Measurements from ENCODE around the gene MTPN. TPM values are rescaled to one million over a fixed set of nuclear protein-coding genes. Genes with fewer than 3 reads are reported as not detected.

Gene MTPN
- polyA plus RNA-seq, 12 donors = 82.5 to 140 (median 112) TPM; not detected in 1

DNA sequence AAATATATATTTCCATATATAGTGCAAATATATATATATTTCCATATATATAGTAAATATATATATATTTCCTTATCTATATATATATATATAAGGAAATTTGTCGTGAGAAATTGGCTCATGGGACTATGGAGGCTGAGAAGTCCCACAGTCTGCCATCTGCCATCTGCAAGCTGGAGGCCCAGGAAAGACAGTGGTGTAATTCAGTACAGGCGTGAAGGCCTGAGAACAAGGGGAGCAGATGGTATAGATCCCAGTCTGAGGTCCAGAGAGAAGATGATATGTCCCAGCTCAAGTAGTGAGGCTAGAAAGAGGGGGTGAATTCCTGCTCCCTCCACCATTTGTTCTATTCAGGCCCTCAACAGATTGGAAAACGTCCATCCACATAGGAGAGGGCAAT, 78.9 kb downstream of the MTPN start:
- DNase-seq = no peak

DNA sequence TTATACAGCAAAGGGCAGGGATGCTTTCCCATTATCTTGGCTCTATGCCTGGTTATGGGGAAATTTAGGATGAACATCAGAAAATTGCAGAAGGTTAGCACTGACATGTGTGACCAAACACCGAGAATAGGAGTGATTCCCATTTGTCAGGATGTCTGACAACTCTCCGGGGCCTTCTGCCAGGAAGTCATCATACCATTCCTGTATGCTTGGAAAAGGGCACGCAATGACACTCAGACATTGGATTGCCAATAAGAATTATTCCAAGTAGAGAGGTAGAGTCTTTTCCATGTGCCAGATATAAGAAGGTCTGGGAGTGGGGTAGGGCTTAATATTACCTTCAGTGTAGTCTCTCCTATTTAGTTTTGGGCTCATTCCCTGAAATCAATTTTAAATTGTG, 82.3 kb downstream of the MTPN start:
- no peak for DNase-seq

DNA sequence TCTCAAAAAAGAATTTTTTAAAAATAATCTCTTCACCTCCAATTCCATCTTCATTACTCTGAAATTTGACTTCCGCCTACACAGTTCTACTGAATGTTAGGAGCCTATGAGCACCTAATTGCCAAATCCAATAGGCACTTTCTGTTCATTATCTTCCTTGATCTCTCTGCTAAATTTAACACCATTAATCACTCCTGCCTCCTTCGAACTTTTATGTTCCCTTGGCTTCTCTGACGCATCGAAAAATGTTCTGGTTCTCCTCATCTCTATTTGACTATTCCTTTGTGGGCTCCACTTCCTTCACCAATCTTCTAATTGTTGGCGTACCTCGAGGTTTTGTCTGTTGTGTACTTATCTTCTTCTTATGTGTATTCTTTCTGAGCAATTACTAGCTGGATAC, 87.3 kb downstream of the MTPN start:
- DNase-seq = no peak

DNA sequence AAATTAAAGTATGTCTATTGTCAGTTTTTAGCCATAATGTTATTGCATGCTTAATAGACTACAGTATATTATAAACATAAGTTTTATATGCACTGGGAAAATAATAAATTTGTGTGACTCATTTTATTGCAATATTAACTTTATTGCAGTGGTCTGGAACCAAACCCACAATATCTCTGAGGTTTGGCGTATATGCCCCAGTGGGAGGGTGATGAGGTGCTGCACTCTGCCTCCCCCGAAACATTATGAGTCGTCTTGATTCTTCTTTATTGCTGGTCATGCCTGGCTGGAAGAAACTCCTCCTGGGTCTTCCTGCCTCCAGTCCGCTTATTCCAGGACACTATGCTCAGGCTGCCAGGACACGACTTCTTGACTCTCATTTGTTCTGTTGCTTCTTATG, 88.4 kb downstream of the MTPN start:
- no peak for DNase-seq

DNA sequence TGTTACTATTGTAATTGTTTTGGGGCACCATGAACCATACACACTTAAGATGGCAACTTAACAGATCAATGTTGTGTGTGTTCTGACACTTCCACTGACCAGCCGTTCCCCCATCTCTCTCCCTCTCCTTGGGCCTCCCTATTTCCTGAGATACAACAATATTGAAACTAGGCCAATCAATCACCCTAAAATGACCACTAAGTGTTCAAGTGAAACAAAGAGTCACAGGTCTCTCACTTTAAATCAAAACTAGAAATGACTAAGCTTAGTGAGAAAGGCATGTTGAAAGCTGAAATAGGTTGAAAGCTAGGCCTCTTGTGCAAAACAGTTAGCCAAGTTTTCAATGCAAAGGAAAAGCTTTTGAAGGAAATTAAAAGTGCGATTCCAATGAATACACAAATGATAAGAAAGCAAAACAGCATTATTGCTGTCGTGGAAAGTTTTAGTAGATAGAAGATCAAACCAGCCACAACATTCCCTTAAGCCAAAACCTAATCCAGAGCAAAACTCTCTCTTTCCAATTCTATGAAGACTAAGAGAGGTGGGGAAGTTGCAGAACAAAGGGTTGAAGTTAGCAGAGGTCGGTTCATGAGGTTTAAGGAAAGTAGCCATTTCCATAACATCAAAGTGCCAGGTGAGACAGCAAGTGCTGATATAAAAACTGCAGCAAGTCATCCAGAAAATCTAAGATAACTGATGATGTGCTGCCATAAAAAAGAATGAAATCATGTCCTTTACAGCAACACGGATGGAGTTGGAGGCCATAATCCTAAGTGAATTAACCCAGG, 90.6 kb downstream of the MTPN start:
- no peak for DNase-seq

DNA sequence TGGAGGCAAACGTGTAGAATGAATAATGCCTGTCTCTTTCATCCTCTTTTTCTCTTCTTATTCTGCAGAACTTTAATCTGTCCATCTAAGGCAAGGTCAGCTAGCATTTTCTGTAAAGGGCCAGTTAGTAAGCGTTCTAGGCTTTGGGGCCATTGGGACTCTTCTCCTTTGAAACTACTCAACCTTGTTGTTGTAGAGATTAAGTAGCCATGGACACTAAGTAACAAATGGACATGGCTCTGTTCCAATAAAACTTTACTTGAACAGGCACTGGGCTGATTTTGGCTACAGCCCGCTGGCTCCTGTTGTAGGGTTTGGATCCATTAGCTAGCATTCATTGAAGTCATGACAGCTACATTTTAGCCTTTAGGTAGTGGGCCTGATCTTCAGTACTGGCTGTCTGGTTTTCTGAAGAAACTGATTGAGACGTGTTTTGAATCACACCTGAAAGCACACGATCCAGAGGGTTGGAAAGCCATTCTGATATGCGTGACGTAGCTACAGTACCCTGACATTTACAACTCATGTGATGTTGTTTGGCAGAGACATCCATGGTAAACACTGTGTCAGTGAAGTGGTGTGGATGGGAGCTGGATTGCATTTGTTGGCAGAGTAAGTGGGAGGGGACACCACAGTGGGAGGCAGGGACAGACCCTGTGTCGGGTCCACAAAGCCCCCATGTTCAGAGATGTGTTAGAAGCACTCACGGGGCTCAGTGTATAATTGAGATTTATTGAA, 92.5 kb downstream of the MTPN start:
- DNase-seq = no peak

DNA sequence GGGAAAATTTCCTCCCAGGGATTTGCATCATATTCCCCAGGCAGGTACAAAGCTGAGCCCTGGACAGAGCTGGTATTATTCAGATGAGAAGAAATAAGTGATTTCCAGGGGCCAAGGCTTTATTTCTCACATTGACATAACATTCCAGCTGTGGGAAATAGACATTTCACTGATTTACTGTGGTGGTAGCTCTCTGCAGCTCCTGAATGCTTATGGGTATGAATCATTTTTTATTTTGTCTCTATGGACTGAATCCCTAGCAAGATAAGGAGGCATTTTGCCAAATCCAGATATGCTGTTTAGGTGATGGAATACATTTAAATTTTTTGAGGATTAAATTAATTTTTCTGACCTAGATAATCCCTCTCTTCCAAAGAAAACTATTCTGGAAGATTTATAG, 97.9 kb downstream of the MTPN start:
- no peak for DNase-seq

DNA sequence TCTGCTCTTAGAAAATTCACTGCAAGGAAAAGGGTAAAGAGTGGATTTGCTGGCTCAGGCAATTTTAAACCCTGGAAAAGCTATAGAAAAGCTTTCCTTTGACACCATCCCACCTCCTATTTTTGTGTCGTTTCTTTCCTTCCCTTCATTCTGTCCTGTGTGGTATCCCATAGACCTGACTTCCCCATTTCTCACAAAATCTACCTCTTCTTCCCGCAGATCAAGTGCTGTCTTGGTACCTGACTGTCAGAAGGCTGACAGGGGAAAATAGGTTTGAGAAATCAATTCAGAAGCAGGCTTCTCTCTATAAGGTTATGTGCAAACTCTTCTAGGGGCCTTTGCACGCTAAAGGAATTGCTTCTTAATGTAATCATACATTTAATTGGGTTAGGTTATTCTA, 98.9 kb downstream of the MTPN start:
- DNase-seq = no peak

DNA sequence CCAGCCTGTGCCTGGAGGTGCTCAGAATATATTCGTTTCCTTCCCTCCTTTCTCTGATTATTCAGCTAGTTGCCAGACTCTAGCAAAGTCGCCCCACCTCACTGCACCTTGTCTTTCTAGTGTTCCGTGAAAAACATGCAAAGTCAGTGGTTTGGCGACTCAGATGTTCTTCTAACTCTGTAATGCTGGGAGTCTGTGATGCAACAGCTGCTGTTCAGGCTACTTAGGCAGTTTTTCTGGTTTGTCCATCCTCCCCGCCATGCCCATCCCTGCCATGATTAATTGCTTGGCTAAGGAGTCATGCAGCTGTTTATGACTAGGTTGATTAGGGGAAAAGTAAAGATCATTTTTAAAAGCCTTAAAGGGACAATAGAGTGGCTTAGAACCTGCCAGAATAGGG, 99.4 kb downstream of the MTPN start:
- DNase-seq = peak; percentile 8

Other genes with a start within 250 kb of the MTPN start
- 1 to 10 TPM in 8 of 12 donors, under 1 TPM in 2, not detected in 2; 0.37 to 4.6 (median 2.2) TPM for gene SLC13A4, start 249.2 kb downstream of the MTPN start, polyA plus RNA-seq (ENCODE audit: insufficient read length in 12 of 12)
- under 1 TPM in 8 of 12 donors, not detected in 4; 0.12 to 0.49 (median 0.31) TPM for gene FAM180A, start 228.5 kb downstream of the MTPN start, polyA plus RNA-seq (ENCODE audit: insufficient read length in 12 of 12)

Data from muscle of arm (tissue), 12 donors.